Activated B cell treated with CpG ODN at 0.5 μM for 24 hours (primary cell): ENCODE results near the gene TMEM74B. TPM values are rescaled to one million over a fixed set of nuclear protein-coding genes. Genes with fewer than 3 reads are reported as not detected.

Experiments used
- ATAC-seq: fragments of 200-7000 bp; cut with Tn5 transposase; one replicate; pipeline ENCODE4 v1.10.0; 2021; ENCODE audit warnings: low read depth, mild to moderate bottlenecking, moderate library complexity
- CTCF ChIA-PET: fragments of 350-600 bp; sonication (Branson Sonifier 250); formaldehyde crosslinking; loops from one replicate; lab custom pipeline; 2021; ENCODE audit warnings: antibody characterized with exemption; lab: Charles Lee
- POLR2A ChIA-PET: fragments of 350-600 bp; sonication (Branson Sonifier 250); formaldehyde crosslinking; loops from one replicate; lab custom pipeline; 2021; ENCODE audit warnings: antibody characterized with exemption; lab: Charles Lee
- DNase-seq: peaks from one replicate; pipeline ENCODE4 v3.0.0; 2022
- H3K27ac Mint-ChIP-seq: one replicate; pipeline ENCODE4 v1.8.0; 2020; ENCODE audit warnings: mixed read lengths
- H3K27me3 Mint-ChIP-seq: one replicate; pipeline ENCODE4 v1.8.0; 2021; ENCODE audit warnings: mixed read lengths
- H3K36me3 Mint-ChIP-seq: one replicate; pipeline ENCODE4 v1.8.0; 2021; ENCODE audit warnings: low read depth, mixed read lengths
- H3K4me1 Mint-ChIP-seq: one replicate; pipeline ENCODE4 v1.8.0; 2021; ENCODE audit warnings: mixed read lengths
- H3K4me3 Mint-ChIP-seq: one replicate; pipeline ENCODE4 v1.8.0; 2020; ENCODE audit warnings: mild to moderate bottlenecking, mixed read lengths
- H3K9me3 Mint-ChIP-seq: one replicate; pipeline ENCODE4 v1.8.0; 2020; ENCODE audit warnings: mixed read lengths
- intact Hi-C: fragments of 100-400 bp; cut with micrococcal nuclease; formaldehyde crosslinking; loops from one replicate; pipeline ENCODE4 v1.15.1; 2024
- total RNA-seq: library from RNA; stranded (reverse); gene quantifications from 2 replicates; pipeline ENCODE4 v1.2.3, GENCODE V29; 2022
- TF ChIP-seq, protein P1 (sequence below): fragments of 200-600 bp; IDR thresholded peaks from one replicate; pipeline ENCODE4 v1.8.0; 2022; ENCODE audit warnings: antibody characterized with exemption, mild to moderate bottlenecking

Gene TMEM74B
- total RNA-seq, 1 donor from 2014 or later, result 0.20 TPM

DNA sequence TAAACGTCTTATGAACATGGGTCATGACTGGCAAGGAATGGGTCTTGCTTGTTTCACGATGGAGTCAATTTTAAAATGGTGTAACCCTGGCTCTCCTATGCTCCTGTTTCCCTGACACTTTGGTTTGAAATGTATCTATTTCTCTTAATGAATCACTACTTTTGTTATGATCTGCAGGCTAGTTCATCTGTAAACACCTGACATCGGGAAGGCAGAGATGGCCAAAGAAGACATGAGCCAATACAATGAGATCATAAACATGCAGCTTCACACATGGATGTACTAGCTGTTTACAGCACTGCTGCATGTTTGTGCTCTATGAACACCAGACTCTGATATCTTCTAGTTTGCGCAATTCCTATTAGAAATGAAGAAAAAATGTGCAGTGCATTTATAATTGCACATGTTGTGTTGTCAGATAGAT lies 30.1 kb upstream of the TMEM74B start:
- no peak for ATAC-seq
- Mint-ChIP-seq H3K9me3 (no peaks in the 10 kb centered on the region), H3K27me3 (peaks cover 50% of the 10 kb centered on the region), H3K4me3 (no peak overlapping the region), H3K27ac (no peak overlapping the region), H3K4me1 (peaks cover 7% of the 10 kb centered on the region), H3K36me3 (no peaks in the 10 kb centered on the region)
- intact Hi-C loops, result no loop called here
- TF ChIP-seq, protein P1, sequence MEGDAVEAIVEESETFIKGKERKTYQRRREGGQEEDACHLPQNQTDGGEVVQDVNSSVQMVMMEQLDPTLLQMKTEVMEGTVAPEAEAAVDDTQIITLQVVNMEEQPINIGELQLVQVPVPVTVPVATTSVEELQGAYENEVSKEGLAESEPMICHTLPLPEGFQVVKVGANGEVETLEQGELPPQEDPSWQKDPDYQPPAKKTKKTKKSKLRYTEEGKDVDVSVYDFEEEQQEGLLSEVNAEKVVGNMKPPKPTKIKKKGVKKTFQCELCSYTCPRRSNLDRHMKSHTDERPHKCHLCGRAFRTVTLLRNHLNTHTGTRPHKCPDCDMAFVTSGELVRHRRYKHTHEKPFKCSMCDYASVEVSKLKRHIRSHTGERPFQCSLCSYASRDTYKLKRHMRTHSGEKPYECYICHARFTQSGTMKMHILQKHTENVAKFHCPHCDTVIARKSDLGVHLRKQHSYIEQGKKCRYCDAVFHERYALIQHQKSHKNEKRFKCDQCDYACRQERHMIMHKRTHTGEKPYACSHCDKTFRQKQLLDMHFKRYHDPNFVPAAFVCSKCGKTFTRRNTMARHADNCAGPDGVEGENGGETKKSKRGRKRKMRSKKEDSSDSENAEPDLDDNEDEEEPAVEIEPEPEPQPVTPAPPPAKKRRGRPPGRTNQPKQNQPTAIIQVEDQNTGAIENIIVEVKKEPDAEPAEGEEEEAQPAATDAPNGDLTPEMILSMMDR, result no peak
- POLR2A ChIA-PET, result no interaction called here
- CTCF ChIA-PET, result no interaction called here
- no peak for DNase-seq

DNA sequence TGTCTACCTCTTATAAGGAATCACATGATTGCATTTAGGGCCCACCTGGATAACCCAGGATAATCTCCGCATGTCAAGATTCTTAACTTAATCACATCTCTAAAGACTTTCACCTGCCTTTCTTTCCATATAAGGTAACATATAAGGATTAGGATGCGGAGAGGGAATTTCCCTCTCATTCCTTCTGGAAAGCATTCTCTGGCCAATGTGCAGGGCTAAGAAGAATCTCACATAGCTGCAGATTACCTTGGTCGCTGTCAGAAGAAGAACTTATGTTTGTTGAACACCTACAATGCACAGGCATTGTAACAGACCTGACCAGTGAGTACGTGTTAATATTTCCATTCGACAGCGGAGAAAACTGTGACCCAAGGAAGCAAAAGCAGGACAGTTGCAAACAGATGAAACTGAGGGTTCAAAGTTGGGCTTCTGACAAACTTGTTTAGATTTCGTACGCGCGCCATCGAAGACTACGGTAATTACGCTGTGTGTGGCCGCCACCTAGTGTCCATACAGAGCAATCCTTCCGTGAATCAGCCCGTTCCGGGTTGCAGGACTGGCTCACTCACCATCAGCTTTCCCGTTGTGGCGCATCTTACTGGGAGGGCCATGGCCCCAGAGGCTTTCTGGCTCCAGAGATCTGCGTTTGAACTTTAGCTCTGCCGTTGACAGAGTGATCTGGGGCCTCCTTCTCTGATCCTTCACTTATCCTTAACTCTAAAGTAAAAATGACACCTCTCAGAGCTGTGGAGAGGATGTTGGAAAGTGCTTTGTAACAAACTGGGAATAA lies 28.0 kb upstream of the TMEM74B start:
- TF ChIP-seq, protein P1, result peak; percentile 64
- H3K4me3 Mint-ChIP-seq, result no peak overlapping the region
- H3K27ac Mint-ChIP-seq, result no peak overlapping the region
- H3K36me3 Mint-ChIP-seq, result no peaks in the 10 kb centered on the region
- DNase-seq (peak; percentile 22), ATAC-seq (peak; percentile 91)
- ChIA-PET POLR2A (no interaction called here), CTCF (interaction anchor here (0.7 to 2.2 kb wide), 9 partner anchors 12 to 397 kb away, joined by 3 to 12 read pairs (median 3); no protein-coding TSS in a partner anchor)
- no peaks in the 10 kb centered on the region for H3K9me3 Mint-ChIP-seq
- peaks cover 46% of the 10 kb centered on the region for H3K27me3 Mint-ChIP-seq
- intact Hi-C loops, result loop anchor here (1.0 to 2.0 kb wide), 3 partner anchors 224 to 397 kb away; no protein-coding TSS in a partner anchor
- H3K4me1 Mint-ChIP-seq, result peaks cover 7% of the 10 kb centered on the region

DNA sequence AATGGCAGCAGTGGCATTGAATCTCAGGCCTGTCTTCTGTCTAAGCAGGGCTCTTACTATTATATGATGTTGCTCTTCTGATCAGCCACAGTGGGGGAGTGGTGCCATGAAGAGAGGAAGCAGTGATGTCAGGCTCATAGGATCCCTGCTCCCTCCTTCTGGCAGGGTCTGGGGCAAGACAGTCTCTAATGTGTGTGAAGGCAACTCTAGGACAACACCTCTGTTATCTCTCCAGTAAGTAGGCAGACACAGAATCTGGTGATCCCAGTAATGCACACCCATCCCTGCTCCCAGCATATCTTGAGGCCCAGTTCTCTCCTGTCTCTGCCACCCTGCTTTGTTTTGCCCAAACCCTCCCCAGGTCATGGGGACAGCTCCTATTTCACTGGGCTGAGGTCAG lies 27.2 kb upstream of the TMEM74B start:
- no peak overlapping the region for H3K4me3 Mint-ChIP-seq
- peaks cover 41% of the 10 kb centered on the region for H3K27me3 Mint-ChIP-seq
- no peak for ATAC-seq
- peaks cover 7% of the 10 kb centered on the region for H3K4me1 Mint-ChIP-seq
- no peak overlapping the region for H3K27ac Mint-ChIP-seq
- H3K36me3 Mint-ChIP-seq, result no peaks in the 10 kb centered on the region
- TF ChIP-seq, protein P1, result no peak
- ChIA-PET CTCF (interaction anchor here (0.9 to 2.2 kb wide), 4 partner anchors 104 to 396 kb away, joined by 3 to 12 read pairs (median 4); no protein-coding TSS in a partner anchor), POLR2A (no interaction called here)
- intact Hi-C loops, result loop anchor here (2.0 kb wide), 1 partner anchor 225 kb away; no protein-coding TSS in a partner anchor
- H3K9me3 Mint-ChIP-seq, result no peaks in the 10 kb centered on the region
- no peak for DNase-seq

- TF ChIP-seq, protein P1, result no peak
- CTCF ChIA-PET, result interaction anchor here (0.6 to 2.0 kb wide), 3 partner anchors 43 to 293 kb away, joined by 3 to 6 read pairs (median 3); no protein-coding TSS in a partner anchor
- H3K36me3 Mint-ChIP-seq, result no peaks in the 10 kb centered on the region
- DNase-seq (no peak), ATAC-seq (no peak)
- H3K4me1 Mint-ChIP-seq, result peaks cover 4% of the 10 kb centered on the region
- H3K27ac Mint-ChIP-seq, result no peak overlapping the region
- POLR2A ChIA-PET, result no interaction called here
- H3K27me3 Mint-ChIP-seq, result peaks cover 34% of the 10 kb centered on the region
- no peak overlapping the region for H3K4me3 Mint-ChIP-seq
- no peaks in the 10 kb centered on the region for H3K9me3 Mint-ChIP-seq
- intact Hi-C loops, result no loop called here
Measured at GRCh38 chr20:1210501-1210900, 25.7 kb upstream of the TMEM74B start.
